CD4-positive, alpha-beta memory T cell (primary cell): ENCODE data around the gene TNFRSF14. TPM values are rescaled to one million over a fixed set of nuclear protein-coding genes. Genes with fewer than 3 reads are reported as not detected.

ENCODE experiments used
- CTCF ChIA-PET: fragments of 350-600 bp; sonication (Branson Sonifier 250); formaldehyde crosslinking; loops from one replicate; lab custom pipeline; 2021; ENCODE audit warnings: inconsistent platforms; ENCODE audit not compliant: partially characterized antibody; lab: Charles Lee
- POLR2A ChIA-PET: fragments of 350-600 bp; sonication (Branson Sonifier 250); formaldehyde crosslinking; loops from one replicate; lab custom pipeline; 2021; ENCODE audit not compliant: partially characterized antibody; lab: Charles Lee
- DNase-seq, 5 donors: peaks; one replicate each; pipeline versions ENCODE4 v3.0.0 to v3.0.0-alpha.2; 2020 to 2022; ENCODE audit warnings: mixed read lengths in 1 of 5
- H3K27ac ChIP-seq: one replicate; pipeline ENCODE4 v1.7.0; 2013; ENCODE audit warnings: low read depth, low read length
- H3K27me3 ChIP-seq: 2 replicates; pipeline ENCODE4 v1.7.0; 2013; ENCODE audit warnings: mild to moderate bottlenecking, low read length, moderate library complexity; ENCODE audit not compliant: insufficient read depth
- H3K36me3 ChIP-seq: 2 replicates; pipeline ENCODE4 v1.7.0; 2013; ENCODE audit warnings: mild to moderate bottlenecking, low read length, moderate library complexity; ENCODE audit not compliant: insufficient read depth
- H3K4me1 ChIP-seq: 2 replicates; pipeline ENCODE4 v1.7.0; 2013; ENCODE audit warnings: mild to moderate bottlenecking, low read length, moderate library complexity; ENCODE audit not compliant: insufficient read depth
- H3K4me3 ChIP-seq, 2 donors: one replicate each; pipeline ENCODE4 v1.7.0; 2013; ENCODE audit warnings: low read length in 2 of 2, mild to moderate bottlenecking in 1 of 2
- H3K9me3 ChIP-seq, 2 donors: one replicate each; pipeline ENCODE4 v1.7.0; 2013; ENCODE audit warnings: low read length in 2 of 2, control low read depth in 1 of 2; ENCODE audit not compliant: control insufficient read depth in 1 of 2
- H3K27ac Mint-ChIP-seq, 7 donors: one replicate each; pipeline ENCODE4 v1.8.0; 2020 to 2021; ENCODE audit warnings: mixed read lengths in 7 of 7, mild to moderate bottlenecking in 6 of 7, inconsistent platforms in 3 of 7, moderate library complexity in 3 of 7
- H3K27me3 Mint-ChIP-seq, 2 donors: one replicate each; pipeline ENCODE4 v1.8.0; 2020 to 2021; ENCODE audit warnings: mixed read lengths in 2 of 2
- H3K36me3 Mint-ChIP-seq, 2 donors: one replicate each; pipeline ENCODE4 v1.8.0; 2020 to 2021; ENCODE audit warnings: mixed read lengths in 2 of 2, inconsistent platforms in 1 of 2, mild to moderate bottlenecking in 1 of 2
- H3K4me1 Mint-ChIP-seq, 4 donors: one replicate each; pipeline ENCODE4 v1.8.0; 2020 to 2021; ENCODE audit warnings: mixed read lengths in 4 of 4, mild to moderate bottlenecking in 1 of 4
- H3K4me3 Mint-ChIP-seq, 8 donors: one replicate each; pipeline ENCODE4 v1.8.0; 2020 to 2021; ENCODE audit warnings: mixed read lengths in 8 of 8, mild to moderate bottlenecking in 7 of 8, moderate library complexity in 6 of 8, inconsistent platforms in 3 of 8
- H3K9me3 Mint-ChIP-seq, 8 donors: one replicate each; pipeline ENCODE4 v1.8.0; 2020 to 2021; ENCODE audit warnings: mixed read lengths in 8 of 8, mild to moderate bottlenecking in 5 of 8, inconsistent platforms in 3 of 8, moderate library complexity in 1 of 8
- intact Hi-C: fragments of 100-400 bp; cut with micrococcal nuclease; formaldehyde crosslinking; loops from one replicate; pipeline ENCODE4 v1.15.1; 2023
- polyA plus RNA-seq, 2 donors: library from polyadenylated mRNA; unstranded; fragments of 300-500 nt; fragmentation: Illumina TruSeq; gene quantifications; one replicate each; pipeline ENCODE4 v1.2.3, GENCODE V29; 2021
- total RNA-seq, 2 experiments: library from RNA; stranded (reverse); gene quantifications; one replicate each; pipeline ENCODE4 v1.2.3, GENCODE V29; 2021

Gene TNFRSF14
- total and polyA plus RNA-seq, 4 experiments from 2014 or later, result 59.6 to 173 (median 118) TPM

DNA sequence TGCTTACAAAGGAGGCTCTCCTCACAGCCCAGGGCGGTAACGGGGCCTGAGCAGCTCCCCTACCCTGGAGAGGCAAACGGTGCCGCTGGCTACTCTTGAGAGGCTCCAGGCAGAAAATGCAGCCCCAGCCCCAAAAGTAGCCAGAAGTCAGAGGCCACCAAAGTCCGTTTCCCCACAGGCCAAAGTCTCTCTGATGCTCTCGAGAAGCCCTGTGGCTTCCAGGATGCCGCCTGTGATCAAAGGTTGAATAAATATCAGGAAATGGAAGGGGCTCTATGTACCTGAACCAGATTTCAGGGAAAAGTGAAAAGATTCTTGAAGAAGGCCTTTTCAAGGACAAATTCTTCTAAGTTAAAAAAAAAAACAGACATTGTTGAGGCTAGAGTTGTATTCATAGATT is 33.9 kb upstream of the TNFRSF14 start:
- CTCF ChIA-PET, result no interaction called here
- POLR2A ChIA-PET, result no interaction called here
- H3K36me3 ChIP-seq, result peaks cover 53% of the 10 kb centered on the region

GRCh38 chr1:2523191-2523890 is 32.8 kb upstream of the TNFRSF14 start:
- DNase-seq, result peak in 2 of 5 donors; percentile 24
- peaks cover 29 to 56% (median 37%) of the 10 kb centered on the region in 4 donors for H3K4me1 Mint-ChIP-seq
- peaks cover 13 to 34% of the 10 kb centered on the region in 2 donors for H3K36me3 Mint-ChIP-seq
- peak overlapping the region; percentile 78 to 98 (median 90) for H3K27ac Mint-ChIP-seq
- Histone ChIP-seq H3K4me3 (peak overlapping the region in 1 of 2 donors; percentile 96), H3K27ac (peak overlapping the region; percentile 86), H3K4me1 (peaks cover 46% of the 10 kb centered on the region), H3K9me3 (no peaks in the 10 kb centered on the region), H3K27me3 (no peaks in the 10 kb centered on the region), H3K36me3 (peaks cover 42% of the 10 kb centered on the region)
- H3K4me3 Mint-ChIP-seq, result peak overlapping the region; percentile 89 to 97 (median 95)
- intact Hi-C loops, result no loop called here
- H3K27me3 Mint-ChIP-seq, result peaks cover 0 to 2% of the 10 kb centered on the region in 2 donors
- CTCF ChIA-PET, result interaction anchor here (0.9 to 4.2 kb wide), 8 partner anchors 18 to 111 kb away, joined by 4 to 40 read pairs (median 9); partner anchors contain the start of genes PEX10, PRXL2B and TNFRSF14
- no peaks in the 10 kb centered on the region for H3K9me3 Mint-ChIP-seq
- POLR2A ChIA-PET, result interaction anchor here (0.5 to 13.2 kb wide), 15 partner anchors 9 to 328 kb away, joined by 3 to 367 read pairs (median 7); partner anchors contain the start of genes FAAP20, PEX10, PRXL2B and TNFRSF14

More for the DNA sequence above, 33.9 kb upstream of the TNFRSF14 start:
- Mint-ChIP-seq H3K9me3 (no peaks in the 10 kb centered on the region), H3K27me3 (peaks cover 0 to 2% of the 10 kb centered on the region in 2 donors), H3K36me3 (peaks cover 18 to 39% of the 10 kb centered on the region in 2 donors), H3K4me1 (peaks cover 29 to 51% (median 36%) of the 10 kb centered on the region in 4 donors), H3K4me3 (no peak overlapping the region), H3K27ac (peak overlapping the region in 3 of 7 donors; percentile 36 to 90 (median 86))
- H3K4me3 ChIP-seq, result no peak overlapping the region
- no peaks in the 10 kb centered on the region for H3K9me3 ChIP-seq
- H3K27ac ChIP-seq, result peak overlapping the region; percentile 86
- H3K27me3 ChIP-seq, result no peaks in the 10 kb centered on the region
- intact Hi-C loops, result no loop called here
- H3K4me1 ChIP-seq, result peaks cover 43% of the 10 kb centered on the region
- DNase-seq, result no peak

DNA sequence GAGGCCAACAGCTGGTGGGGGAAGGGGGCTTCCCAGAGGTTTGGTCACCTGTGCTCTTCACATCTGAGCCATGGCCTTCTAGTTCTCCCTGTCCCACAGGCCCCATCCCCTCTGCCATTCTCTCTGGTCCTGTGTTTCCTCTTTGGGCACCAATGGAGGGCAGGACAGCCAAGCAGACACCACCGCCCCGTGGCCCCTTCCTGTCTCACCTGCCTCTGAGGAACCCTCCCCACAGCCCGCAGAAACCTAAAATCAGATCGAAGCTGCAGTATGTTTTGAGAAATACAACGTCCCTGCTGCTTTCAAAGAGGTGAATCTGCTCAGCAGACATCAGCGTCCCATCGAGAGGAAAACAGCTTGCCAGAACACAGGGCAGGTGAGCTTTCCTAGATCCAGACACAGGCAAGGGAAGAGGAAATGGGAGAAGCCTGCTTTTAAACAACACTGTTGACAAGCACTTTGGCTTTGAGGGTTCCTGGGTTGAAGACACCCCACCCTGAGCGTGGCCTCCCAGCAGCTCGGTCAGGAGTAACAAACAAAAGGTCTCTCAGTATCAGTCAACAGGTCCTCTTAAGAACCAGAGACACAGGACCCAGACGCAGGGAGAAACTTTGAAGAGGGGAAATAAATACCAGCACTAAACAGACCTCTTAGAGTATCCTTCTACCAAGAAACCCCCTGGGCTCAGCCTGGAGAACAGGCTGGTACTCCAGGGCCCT is 32.1 kb upstream of the TNFRSF14 start:
- DNase-seq, result peak; percentile 64 to 76 (median 65)
- peaks cover 5 to 7% of the 10 kb centered on the region in 2 donors for H3K27me3 Mint-ChIP-seq
- H3K9me3 ChIP-seq, result no peaks in the 10 kb centered on the region
- no peaks in the 10 kb centered on the region for H3K9me3 Mint-ChIP-seq
- ChIA-PET CTCF (interaction anchor here (0.9 to 4.2 kb wide), 9 partner anchors 16 to 112 kb away, joined by 3 to 40 read pairs (median 5); partner anchors contain the start of genes PEX10, PRXL2B and TNFRSF14), POLR2A (interaction anchor here (0.5 to 13.2 kb wide), 20 partner anchors 8 to 1263 kb away, joined by 3 to 367 read pairs (median 5); partner anchors contain the start of genes FAAP20, MORN1, PEX10 and PRXL2B)
- H3K27me3 ChIP-seq, result peaks cover 3% of the 10 kb centered on the region
- intact Hi-C loops, result no loop called here
- H3K36me3 Mint-ChIP-seq, result peaks cover 13 to 28% of the 10 kb centered on the region in 2 donors
- H3K4me3 Mint-ChIP-seq, result peak overlapping the region; percentile 89 to 97 (median 95)
- H3K4me1 Mint-ChIP-seq, result peaks cover 29 to 61% (median 41%) of the 10 kb centered on the region in 4 donors
- peak overlapping the region; percentile 86 to 98 (median 93) for H3K27ac Mint-ChIP-seq
- peak overlapping the region; percentile 86 for H3K27ac ChIP-seq
- peak overlapping the region; percentile 31 to 96 for H3K4me3 ChIP-seq
- peaks cover 35% of the 10 kb centered on the region for H3K36me3 ChIP-seq
- peaks cover 52% of the 10 kb centered on the region for H3K4me1 ChIP-seq

- peak overlapping the region; percentile 86 to 98 (median 93) for H3K27ac Mint-ChIP-seq
- POLR2A ChIA-PET, result interaction anchor here (0.6 to 13.2 kb wide), 19 partner anchors 10 to 331 kb away, joined by 3 to 367 read pairs (median 6); partner anchors contain the start of genes FAAP20, MORN1, PEX10 and PRXL2B
- Histone ChIP-seq H3K4me3 (peak overlapping the region; percentile 31 to 96), H3K9me3 (no peaks in the 10 kb centered on the region), H3K27ac (peak overlapping the region; percentile 86), H3K27me3 (peaks cover 3% of the 10 kb centered on the region), H3K36me3 (peaks cover 21% of the 10 kb centered on the region), H3K4me1 (peaks cover 57% of the 10 kb centered on the region)
- peaks cover 5 to 8% of the 10 kb centered on the region in 2 donors for H3K27me3 Mint-ChIP-seq
- DNase-seq, result no peak
- no peaks in the 10 kb centered on the region for H3K9me3 Mint-ChIP-seq
- H3K4me1 Mint-ChIP-seq, result peaks cover 29 to 63% (median 43%) of the 10 kb centered on the region in 4 donors
- CTCF ChIA-PET, result interaction anchor here (1.2 to 4.2 kb wide), 7 partner anchors 18 to 331 kb away, joined by 3 to 40 read pairs (median 7); partner anchors contain the start of genes FAAP20, PEX10 and PRXL2B
- intact Hi-C loops, result loop anchor here (5.0 kb wide), 1 partner anchor 328 kb away; no protein-coding TSS in a partner anchor
- peaks cover 12 to 26% of the 10 kb centered on the region in 2 donors for H3K36me3 Mint-ChIP-seq
- peak overlapping the region; percentile 89 to 97 (median 95) for H3K4me3 Mint-ChIP-seq
These were observed 30.6 kb upstream of the TNFRSF14 start for GRCh38 chr1:2525572-2525919.

DNA sequence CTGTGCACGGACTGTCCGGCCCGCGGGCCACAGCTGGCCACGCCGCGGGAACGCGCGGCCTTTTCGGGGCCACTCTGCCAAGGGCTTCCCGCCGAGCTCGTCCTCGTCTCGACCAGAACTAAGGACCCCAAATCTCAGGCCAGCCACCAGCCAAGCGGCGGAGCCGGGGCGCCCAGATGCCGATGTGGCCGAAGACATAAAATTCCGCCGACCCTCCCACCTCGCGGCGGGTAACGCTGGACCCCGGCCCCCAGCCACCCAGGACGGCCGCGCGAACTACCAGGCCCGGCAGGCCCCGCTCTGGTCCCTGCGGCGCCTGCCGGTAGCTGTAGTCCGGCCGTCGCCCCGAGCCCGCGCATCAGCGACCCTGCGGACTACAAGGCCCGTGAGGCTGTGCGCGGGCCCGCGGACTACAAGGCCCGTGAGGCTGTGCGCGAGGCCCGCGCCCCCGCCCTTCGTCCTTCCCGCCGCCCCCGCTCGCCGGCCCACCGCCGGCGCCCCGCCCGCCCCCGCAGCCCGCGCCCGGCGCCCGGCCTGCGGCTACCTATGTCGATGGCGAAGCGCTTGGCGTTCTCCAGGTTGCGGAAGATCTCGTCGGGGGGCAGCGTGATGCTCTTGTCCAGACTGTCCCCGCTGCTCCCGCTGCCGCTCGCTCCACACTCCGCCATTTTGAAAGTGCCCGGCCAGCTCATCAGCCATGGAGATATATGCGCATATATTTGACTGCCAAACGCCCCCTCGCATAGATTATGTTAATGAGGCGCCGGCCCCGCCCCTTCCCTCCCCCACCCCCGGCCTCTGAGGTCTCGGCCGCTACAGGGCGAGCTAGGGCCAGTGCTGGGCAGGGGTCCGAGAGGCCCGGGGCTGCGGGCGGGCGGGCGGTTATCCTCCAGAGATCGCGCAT is 30.0 kb upstream of the TNFRSF14 start, which contains the start of gene PANK4:
TSS of gene PANK4 (minus strand) at position 677 of the 904 bp plus-strand sequence. CDS start at position 668, 9 bp downstream.
- H3K9me3 ChIP-seq, result no peaks in the 10 kb centered on the region
- peak within 1 kb of the TSS; percentile 86 for H3K27ac ChIP-seq
- Mint-ChIP-seq H3K4me3 (peak within 1 kb of the TSS; percentile 89 to 97 (median 95)), H3K27ac (peak within 1 kb of the TSS; percentile 86 to 98 (median 97)), H3K4me1 (peaks cover 27 to 63% (median 47%) of the 10 kb centered on the region in 4 donors), H3K36me3 (peaks cover 6 to 19% of the 10 kb centered on the region in 2 donors), H3K27me3 (peaks cover 5 to 11% of the 10 kb centered on the region in 2 donors), H3K9me3 (no peaks in the 10 kb centered on the region)
- CTCF ChIA-PET, result interaction anchor here (1.0 to 4.2 kb wide), 8 partner anchors 13 to 331 kb away, joined by 3 to 40 read pairs (median 6); partner anchors contain the start of genes FAAP20, PEX10 and PRXL2B
- POLR2A ChIA-PET, result interaction anchor here (0.6 to 13.2 kb wide), 21 partner anchors 9 to 331 kb away, joined by 3 to 367 read pairs (median 6); partner anchors contain the start of genes FAAP20, MORN1, PEX10 and PRXL2B
- intact Hi-C loops, result loop anchor here (1.0 to 5.0 kb wide), 6 partner anchors 21 to 329 kb away; partner anchors contain the start of genes MORN1, PEX10, PRXL2B and RER1
- peak within 1 kb of the TSS; percentile 31 to 96 for H3K4me3 ChIP-seq
- H3K27me3 ChIP-seq, result peaks cover 9% of the 10 kb centered on the region
- DNase-seq, result peak; percentile 86 to 90 (median 89)
- H3K36me3 ChIP-seq, result peaks cover 15% of the 10 kb centered on the region
- H3K4me1 ChIP-seq, result peaks cover 64% of the 10 kb centered on the region
